KMS-11 (cell line): ENCODE measurements around the gene WFIKKN1.

Source experiments
- H2AFZ ChIP-seq: fragments of 200-600 bp; sonication (generic); 2 replicates; pipeline ENCODE4 v1.6.1; 2016; ENCODE audit warnings: antibody characterized with exemption, mixed run types, low read depth
- H3K27ac ChIP-seq: fragments of 200-600 bp; sonication (generic); 2 replicates; pipeline ENCODE4 v1.6.1; 2016; ENCODE audit warnings: mild to moderate bottlenecking, mixed run types
- H3K27me3 ChIP-seq: fragments of 200-600 bp; sonication (generic); 2 replicates; pipeline ENCODE4 v1.6.1; 2017; ENCODE audit warnings: mild to moderate bottlenecking, low read depth, mixed run types, moderate library complexity; ENCODE audit not compliant: insufficient read depth
- H3K36me3 ChIP-seq: fragments of 200-600 bp; sonication (generic); 2 replicates; pipeline ENCODE4 v1.6.1; 2017; ENCODE audit warnings: mild to moderate bottlenecking, mixed run types; ENCODE audit not compliant: insufficient read depth
- H3K4me1 ChIP-seq: fragments of 200-600 bp; sonication (generic); 2 replicates; pipeline ENCODE4 v1.6.1; 2016; ENCODE audit warnings: mild to moderate bottlenecking, low read depth, mixed run types; ENCODE audit not compliant: poor library complexity, severe bottlenecking
- H3K4me2 ChIP-seq: fragments of 200-600 bp; sonication (generic); 2 replicates; pipeline ENCODE4 v1.7.0; 2016; ENCODE audit warnings: mild to moderate bottlenecking, mixed run types
- H3K4me3 ChIP-seq: fragments of 200-600 bp; sonication (generic); IDR thresholded peaks from 2 replicates; pipeline ENCODE4 v1.6.1; 2017; ENCODE audit warnings: low read depth, low read length, mixed read lengths; ENCODE audit not compliant: insufficient read depth
- H3K79me2 ChIP-seq: fragments of 200-600 bp; sonication (generic); 2 replicates; pipeline ENCODE4 v1.6.1; 2016; ENCODE audit warnings: low read depth, mixed run types; ENCODE audit not compliant: insufficient read depth
- H3K9ac ChIP-seq: fragments of 200-600 bp; sonication (generic); 2 replicates; pipeline ENCODE4 v1.6.1; 2016; ENCODE audit warnings: mild to moderate bottlenecking, mixed run types
- H4K20me1 ChIP-seq: fragments of 200-600 bp; sonication (generic); 2 replicates; pipeline ENCODE4 v1.6.1; 2016; ENCODE audit warnings: mild to moderate bottlenecking, mixed run types; ENCODE audit not compliant: insufficient read depth
- CTCF ChIP-seq: fragments of 200-600 bp; sonication (generic); conservative IDR thresholded peaks from 2 replicates; pipeline ENCODE4 v1.6.1; 2017; ENCODE audit warnings: low read depth, mild to moderate bottlenecking, antibody characterized with exemption, low read length, moderate library complexity, mixed read lengths

Gene WFIKKN1

GRCh38 chr16:672371-672770 is 41.6 kb downstream of the WFIKKN1 start:
- Histone ChIP-seq H3K4me2 (no peak overlapping the region), H2AFZ (no peak overlapping the region), H3K9ac (no peak overlapping the region), H3K27ac (no peak overlapping the region), H3K79me2 (peaks cover 19% of the 10 kb centered on the region), H4K20me1 (no peaks in the 10 kb centered on the region), H3K27me3 (no peaks in the 10 kb centered on the region), H3K4me1 (peaks cover 12% of the 10 kb centered on the region), H3K4me3 (no peak overlapping the region), H3K36me3 (peaks cover 3% of the 10 kb centered on the region; the same call in 1 of the 2 replicates)
- no peak for TF ChIP-seq CTCF

GRCh38 chr16:672851-673250 is 42.1 kb downstream of the WFIKKN1 start:
- Histone ChIP-seq H3K4me1 (peaks cover 8% of the 10 kb centered on the region), H4K20me1 (no peaks in the 10 kb centered on the region), H3K27ac (no peak overlapping the region), H3K36me3 (peaks cover 3% of the 10 kb centered on the region; the same call in 1 of the 2 replicates), H3K4me2 (no peak overlapping the region), H3K27me3 (no peaks in the 10 kb centered on the region), H2AFZ (no peak overlapping the region), H3K9ac (no peak overlapping the region), H3K4me3 (no peak overlapping the region), H3K79me2 (peaks cover 19% of the 10 kb centered on the region)
- no peak for TF ChIP-seq CTCF

GRCh38 chr16:673399-673991 is 42.7 kb downstream of the WFIKKN1 start:
- no peak overlapping the region for H3K9ac ChIP-seq

GRCh38 chr16:674214-674881 is 43.6 kb downstream of the WFIKKN1 start:
- H3K27me3 ChIP-seq, result no peaks in the 10 kb centered on the region
- no peak overlapping the region for H3K4me3 ChIP-seq
- H3K4me1 ChIP-seq, result peaks cover under 1% of the 10 kb centered on the region
- no peak overlapping the region for H3K4me2 ChIP-seq
- H3K9ac ChIP-seq, result no peak overlapping the region
- no peaks in the 10 kb centered on the region for H4K20me1 ChIP-seq
- TF ChIP-seq CTCF, result no peak
- no peak overlapping the region for H2AFZ ChIP-seq
- no peak overlapping the region for H3K27ac ChIP-seq
- H3K79me2 ChIP-seq, result peaks cover 5% of the 10 kb centered on the region; the same call in 1 of the 2 replicates
- peaks cover 3% of the 10 kb centered on the region; the same call in 1 of the 2 replicates for H3K36me3 ChIP-seq

More at GRCh38 chr16:673399-673991, 42.7 kb downstream of the WFIKKN1 start:
- Histone ChIP-seq H3K27me3 (no peaks in the 10 kb centered on the region), H2AFZ (no peak overlapping the region), H3K4me2 (no peak overlapping the region), H3K4me1 (peaks cover 8% of the 10 kb centered on the region), H3K36me3 (peaks cover 3% of the 10 kb centered on the region; the same call in 1 of the 2 replicates), H3K27ac (no peak overlapping the region), H3K4me3 (no peak overlapping the region), H4K20me1 (no peaks in the 10 kb centered on the region), H3K79me2 (peaks cover 13% of the 10 kb centered on the region)
- TF ChIP-seq CTCF, result no peak
